GM12891 (cell line): ENCODE measurements around the gene MCM3AP.

Experiments
- DNase-seq: peaks from one replicate; pipeline ENCODE4 v3.0.0; 2011; ENCODE audit warnings: low spot score; ENCODE audit not compliant: insufficient read length
- FAIRE-seq: peaks from 2 replicates; lab custom pipeline; 2011; peaks lifted over from hg19 to GRCh38; lab: Jason Lieb, UNC
- PAX5 ChIP-seq: IDR thresholded peaks from 2 replicates; pipeline ENCODE4 v1.6.1; 2011; ENCODE audit warnings: low read length, moderate library complexity, mild to moderate bottlenecking; ENCODE audit not compliant: insufficient read depth, severe bottlenecking
- POLR2A ChIP-seq: IDR thresholded peaks from 2 replicates; pipeline ENCODE4 v1.6.1; 2011; ENCODE audit warnings: low read depth, low read length, control low read depth
- POLR2AphosphoS5 ChIP-seq: IDR thresholded peaks from 2 replicates; pipeline ENCODE4 v1.6.1; 2011; ENCODE audit warnings: low read depth, low read length, control low read depth
- POU2F2 ChIP-seq: IDR thresholded peaks from 2 replicates; pipeline ENCODE4 v1.6.1; 2011; ENCODE audit warnings: low read depth, mild to moderate bottlenecking, control low read depth, low read length, moderate library complexity
- SPI1 ChIP-seq: IDR thresholded peaks from 2 replicates; pipeline ENCODE4 v1.6.1; 2011; ENCODE audit warnings: low read depth, low read length, control low read depth
- TAF1 ChIP-seq: IDR thresholded peaks from 2 replicates; pipeline ENCODE4 v1.6.1; 2011; ENCODE audit warnings: low read depth, low read length, control low read depth

Gene MCM3AP

DNA sequence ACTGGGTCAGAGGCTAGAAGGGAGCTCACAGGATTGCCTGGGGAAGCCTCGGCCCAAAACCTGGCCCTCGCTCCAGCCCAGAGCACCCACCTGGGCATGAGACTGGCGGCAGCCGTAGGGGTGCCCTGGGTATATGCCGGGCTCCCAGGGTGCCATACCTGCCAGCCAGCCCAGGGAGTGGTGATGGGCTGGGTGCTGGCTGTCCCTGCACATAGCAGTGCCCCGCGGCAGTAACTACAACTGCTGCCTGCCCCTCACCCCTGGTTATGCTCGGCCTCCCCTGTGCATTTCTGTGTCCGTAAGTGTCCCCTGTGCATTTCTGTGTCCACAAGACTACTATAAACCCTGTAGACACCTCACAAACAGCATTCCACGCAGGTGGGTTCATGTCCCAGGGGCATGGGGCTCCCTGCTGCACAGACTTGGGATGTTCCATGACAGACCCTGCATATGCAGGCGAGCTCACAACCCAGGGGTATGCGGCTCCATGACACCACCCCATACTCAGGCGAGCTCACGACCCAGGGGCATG lies 95.4 kb downstream of the MCM3AP start:
- DNase-seq (no peak), FAIRE-seq (no peak)
- TF ChIP-seq PAX5 (no peak), TAF1 (no peak), POLR2AphosphoS5 (no peak), POLR2A (no peak), SPI1 (no peak), POU2F2 (no peak)

DNA sequence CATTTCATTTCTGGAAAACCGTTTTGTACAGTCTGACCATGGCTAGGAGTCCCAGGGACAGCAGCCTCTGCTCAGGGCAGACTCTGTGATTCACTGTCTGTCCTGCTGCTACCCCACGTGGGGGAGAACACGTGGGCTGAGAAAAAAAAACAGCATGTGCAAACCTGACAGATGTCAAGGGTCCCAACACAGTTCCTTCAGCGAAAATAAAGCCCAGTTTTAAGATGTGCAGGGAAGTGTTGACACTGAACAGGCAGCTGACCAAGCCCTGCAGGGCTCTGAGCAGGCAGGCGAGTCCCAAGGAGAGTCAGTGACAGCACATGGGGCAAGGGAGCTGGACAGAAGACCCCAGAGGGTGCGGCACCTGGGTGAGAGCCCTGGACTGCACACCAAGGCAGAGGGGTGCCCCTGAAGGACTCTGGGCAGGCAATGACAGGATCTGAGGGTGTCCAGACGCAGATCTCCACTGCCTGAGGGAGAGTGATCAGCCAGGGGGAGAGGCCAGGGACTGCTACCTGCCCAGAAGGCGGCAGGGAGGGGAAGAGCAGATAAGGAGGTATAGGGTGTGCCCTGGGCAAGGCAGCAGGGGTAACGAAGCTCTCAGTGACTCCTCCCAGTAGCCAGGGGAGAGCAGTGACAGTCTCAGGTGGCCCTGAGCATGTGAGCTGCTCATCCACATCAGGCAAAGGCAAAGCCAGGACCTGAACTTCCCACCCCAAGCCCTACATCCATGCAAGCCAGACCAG lies 96.0 kb downstream of the MCM3AP start:
- DNase-seq (no peak), FAIRE-seq (no peak)
- TF ChIP-seq TAF1, result no peak
- TF ChIP-seq POLR2AphosphoS5, result no peak
- TF ChIP-seq POLR2A, result no peak
- no peak for TF ChIP-seq SPI1
- no peak for TF ChIP-seq POU2F2
- no peak for TF ChIP-seq PAX5

DNA sequence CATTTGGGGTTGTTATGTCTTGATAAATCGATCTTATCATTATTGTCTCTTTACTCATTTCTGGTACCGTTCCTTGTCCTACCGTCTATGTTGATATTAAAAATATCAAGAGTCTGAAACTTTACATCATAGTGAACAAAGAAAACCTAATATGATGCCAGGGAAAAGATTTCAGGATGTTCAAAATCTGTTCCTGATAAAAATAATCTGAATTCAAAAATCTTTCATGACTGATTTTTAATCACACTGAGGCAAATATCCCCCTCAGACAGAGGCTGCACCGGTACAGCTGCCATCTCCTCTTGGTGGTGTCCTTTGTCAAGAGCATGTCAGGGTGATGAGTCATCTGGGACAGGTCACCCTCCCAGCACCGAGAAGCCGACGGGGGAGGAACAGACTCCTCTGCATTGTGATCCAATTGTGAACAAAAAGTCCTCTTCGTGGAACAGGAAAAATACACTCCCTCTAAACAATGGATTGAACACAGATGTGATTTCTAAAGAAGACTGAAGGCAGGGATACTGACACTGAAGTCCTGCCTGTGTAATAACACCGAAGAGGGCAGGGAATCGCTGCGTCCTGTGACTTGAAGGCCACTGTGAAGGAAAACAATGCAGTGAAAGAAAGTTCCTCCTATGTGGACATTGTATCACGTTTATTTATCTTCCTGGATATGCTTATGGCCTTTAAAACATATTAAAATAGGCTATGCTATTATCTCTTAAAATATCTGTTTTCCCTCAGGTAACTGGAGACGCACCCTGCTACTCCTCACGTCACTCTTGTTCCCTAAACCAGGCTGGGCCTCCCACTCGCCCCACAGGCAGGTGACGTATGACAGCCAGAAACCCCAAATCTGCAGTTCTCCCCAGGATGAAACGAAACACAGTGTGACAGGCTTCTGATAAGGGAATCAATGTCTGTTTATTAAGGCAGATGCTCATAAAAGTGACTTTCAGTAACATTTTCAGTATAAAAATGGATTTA lies 96.9 kb downstream of the MCM3AP start:
- TF ChIP-seq POU2F2, result no peak
- no peak for TF ChIP-seq POLR2A
- no peak for TF ChIP-seq POLR2AphosphoS5
- no peak for TF ChIP-seq SPI1
- TF ChIP-seq TAF1, result no peak
- no peak for TF ChIP-seq PAX5

DNA sequence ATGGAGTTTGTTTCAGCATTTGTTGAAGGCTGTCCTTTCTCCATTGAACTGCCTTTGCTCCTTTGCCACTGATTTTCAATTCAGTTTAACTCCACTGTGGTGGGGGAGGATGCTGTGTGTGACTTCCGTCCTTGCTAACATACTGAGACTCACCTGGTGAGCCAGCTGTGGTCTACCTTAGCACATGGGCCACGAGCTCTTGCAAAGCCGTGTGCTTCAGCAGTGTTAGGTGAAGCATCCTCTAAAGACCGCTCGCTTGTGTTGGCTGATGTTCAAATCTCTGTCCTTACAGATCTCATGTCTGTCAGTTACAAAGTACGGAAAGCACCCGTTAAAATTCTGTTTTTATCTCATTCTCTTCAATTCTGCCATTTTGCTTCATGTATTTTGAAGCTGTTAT lies 97.6 kb downstream of the MCM3AP start:
- TF ChIP-seq SPI1, result no peak
- no peak for TF ChIP-seq POU2F2
- no peak for TF ChIP-seq PAX5
- TF ChIP-seq POLR2A, result no peak
- TF ChIP-seq TAF1, result no peak
- TF ChIP-seq POLR2AphosphoS5, result no peak
- DNase-seq (no peak), FAIRE-seq (no peak)

More for the DNA sequence above, 96.9 kb downstream of the MCM3AP start:
- no peak for FAIRE-seq
- DNase-seq, result no peak

DNA sequence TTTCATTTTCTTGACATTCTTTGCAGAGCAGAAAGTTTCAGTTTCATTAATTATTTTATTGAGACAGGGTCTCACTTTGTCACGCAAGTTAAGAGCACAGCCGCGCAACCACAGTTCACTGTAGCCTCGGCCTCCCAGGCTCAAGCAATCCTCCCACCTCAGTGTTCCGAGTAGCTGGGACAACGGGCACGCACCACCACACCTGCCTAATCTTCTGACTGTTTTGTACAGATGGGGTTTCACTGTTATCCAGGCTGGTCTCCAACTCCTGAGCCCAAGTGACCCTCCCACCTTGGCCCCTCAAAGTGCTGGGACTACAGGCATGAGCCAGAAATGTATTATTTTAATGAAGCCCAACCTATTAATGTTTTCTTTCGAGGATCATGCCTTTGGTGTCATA lies 98.2 kb downstream of the MCM3AP start:
- no peak for FAIRE-seq
- no peak for TF ChIP-seq TAF1
- TF ChIP-seq POLR2A, result no peak
- no peak for TF ChIP-seq PAX5
- no peak for TF ChIP-seq POU2F2
- no peak for TF ChIP-seq SPI1
- TF ChIP-seq POLR2AphosphoS5, result no peak

GRCh38 chr21:46185716-46186115 lies 99.7 kb downstream of the MCM3AP start:
- no peak for DNase-seq
- TF ChIP-seq POU2F2, result no peak
- TF ChIP-seq POLR2AphosphoS5, result no peak
- TF ChIP-seq PAX5, result no peak
- TF ChIP-seq SPI1, result no peak
- TF ChIP-seq TAF1, result no peak
- TF ChIP-seq POLR2A, result no peak
- FAIRE-seq, result no peak

More for the DNA sequence above, 98.2 kb downstream of the MCM3AP start:
- no peak for DNase-seq
